Esophagus squamous epithelium (tissue), 4 donors: ENCODE measurements around the gene ACTRT2.

Experiments
- CTCF ChIP-seq, 6 experiments: fragments of 450-650 bp in 4 of 6; fragments of 200-600 bp in 2 of 6; sonication (generic) in 2 of 6; IDR thresholded peaks; one replicate each; pipeline ENCODE4 v1.5.1; 2016 to 2019; ENCODE audit warnings: antibody characterized with exemption in 6 of 6, mild to moderate bottlenecking in 4 of 6, moderate library complexity in 4 of 6
- POLR2A ChIP-seq, 4 donors: fragments of 450-650 bp; IDR thresholded peaks; one replicate each; pipeline ENCODE4 v1.6.1; 2017; ENCODE audit warnings: antibody characterized with exemption in 4 of 4, mild to moderate bottlenecking in 4 of 4, moderate library complexity in 3 of 4

DNA sequence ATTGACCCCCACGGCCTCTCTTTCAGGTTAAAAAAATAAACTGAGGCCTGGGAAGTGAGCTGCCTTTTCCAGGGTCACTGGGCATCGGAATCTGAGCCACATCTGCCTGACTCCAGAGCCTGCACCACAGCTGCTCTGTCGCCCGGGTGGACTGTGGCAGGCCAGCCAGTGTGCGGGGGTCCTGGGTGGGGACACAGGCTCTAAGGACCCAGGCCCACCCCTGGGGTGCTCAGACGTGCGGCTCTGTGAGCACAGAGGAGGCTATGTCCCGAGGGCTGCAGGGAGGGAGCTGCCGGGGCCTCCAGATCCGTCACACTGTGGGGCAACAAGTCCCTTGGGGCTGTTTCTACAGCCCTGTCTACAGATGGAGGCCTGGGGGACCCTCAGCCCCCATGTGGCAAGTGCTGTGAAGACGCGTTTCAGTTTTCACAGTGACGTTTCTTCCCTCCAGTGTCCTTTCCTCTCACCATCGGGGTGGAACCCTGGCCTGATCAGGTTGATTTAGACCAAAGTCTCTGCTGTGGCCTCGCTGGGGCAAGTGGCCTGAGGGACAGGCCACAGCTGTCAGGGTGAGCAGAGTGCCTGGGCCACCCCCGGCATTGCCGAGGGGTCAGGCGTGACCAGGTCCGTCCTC lies 39.2 kb upstream of the ACTRT2 start:
- TF ChIP-seq CTCF (IDR thresholded peaks at IDR 0.05) (no peak), POLR2A (IDR thresholded peaks at IDR 0.05) (no peak)
